ENCODE results near the gene CD82. TPM values are rescaled to one million over a fixed set of nuclear protein-coding genes. Genes with fewer than 3 reads are reported as not detected.

CD82 gene
- polyA plus RNA-seq, 1 donor from 2014 or later = 0.84 TPM

DNA sequence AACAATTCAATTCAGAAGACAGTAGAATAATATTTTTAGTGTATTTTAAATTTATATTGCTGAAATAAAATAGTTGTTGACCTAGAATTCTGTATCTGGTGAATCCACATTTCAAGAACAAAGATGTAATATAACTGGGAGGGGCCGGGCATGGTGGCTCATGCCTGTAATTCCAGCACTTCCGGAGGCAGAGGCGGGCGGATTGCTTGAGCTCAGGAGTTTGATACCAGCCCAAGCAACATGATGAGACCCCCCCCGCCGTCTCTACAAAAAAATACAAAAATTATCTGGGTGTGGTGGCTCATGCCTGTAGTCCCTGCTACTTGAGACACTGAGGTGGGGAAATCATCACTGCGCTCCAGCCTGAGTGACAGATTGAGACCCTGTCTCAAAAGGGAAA lies 72.6 kb downstream of the CD82 start:
- Histone ChIP-seq H3K36me3 (ENCODE audit: insufficient read depth, low read length) (no peaks in the 10 kb centered on the region), H3K4me2 (ENCODE audit: low read length) (no peak overlapping the region), H3K79me2 (replicated peaks; ENCODE audit: insufficient read depth, low read length) (no peaks in the 10 kb centered on the region), H3K9ac (ENCODE audit: low read length) (no peak overlapping the region), H3K27me3 (ENCODE audit: insufficient read depth, low read depth, low read length) (no peaks in the 10 kb centered on the region), H2AFZ (ENCODE audit: low read depth, low read length) (no peak overlapping the region), H3K4me3 (ENCODE audit: low read length) (no peak overlapping the region), H3F3A (ENCODE audit: insufficient read depth, low read length, poor library complexity, severe bottlenecking) (no peaks in the 10 kb centered on the region), H3K9me3 (ENCODE audit: low read length) (peaks cover 4% of the 10 kb centered on the region), H3K9me2 (ENCODE audit: insufficient read depth, low read length) (no peaks in the 10 kb centered on the region), H3K27ac (ENCODE audit: low read length) (no peak overlapping the region), H4K20me1 (ENCODE audit: insufficient read depth) (no peaks in the 10 kb centered on the region)
- TF ChIP-seq, protein P1, sequence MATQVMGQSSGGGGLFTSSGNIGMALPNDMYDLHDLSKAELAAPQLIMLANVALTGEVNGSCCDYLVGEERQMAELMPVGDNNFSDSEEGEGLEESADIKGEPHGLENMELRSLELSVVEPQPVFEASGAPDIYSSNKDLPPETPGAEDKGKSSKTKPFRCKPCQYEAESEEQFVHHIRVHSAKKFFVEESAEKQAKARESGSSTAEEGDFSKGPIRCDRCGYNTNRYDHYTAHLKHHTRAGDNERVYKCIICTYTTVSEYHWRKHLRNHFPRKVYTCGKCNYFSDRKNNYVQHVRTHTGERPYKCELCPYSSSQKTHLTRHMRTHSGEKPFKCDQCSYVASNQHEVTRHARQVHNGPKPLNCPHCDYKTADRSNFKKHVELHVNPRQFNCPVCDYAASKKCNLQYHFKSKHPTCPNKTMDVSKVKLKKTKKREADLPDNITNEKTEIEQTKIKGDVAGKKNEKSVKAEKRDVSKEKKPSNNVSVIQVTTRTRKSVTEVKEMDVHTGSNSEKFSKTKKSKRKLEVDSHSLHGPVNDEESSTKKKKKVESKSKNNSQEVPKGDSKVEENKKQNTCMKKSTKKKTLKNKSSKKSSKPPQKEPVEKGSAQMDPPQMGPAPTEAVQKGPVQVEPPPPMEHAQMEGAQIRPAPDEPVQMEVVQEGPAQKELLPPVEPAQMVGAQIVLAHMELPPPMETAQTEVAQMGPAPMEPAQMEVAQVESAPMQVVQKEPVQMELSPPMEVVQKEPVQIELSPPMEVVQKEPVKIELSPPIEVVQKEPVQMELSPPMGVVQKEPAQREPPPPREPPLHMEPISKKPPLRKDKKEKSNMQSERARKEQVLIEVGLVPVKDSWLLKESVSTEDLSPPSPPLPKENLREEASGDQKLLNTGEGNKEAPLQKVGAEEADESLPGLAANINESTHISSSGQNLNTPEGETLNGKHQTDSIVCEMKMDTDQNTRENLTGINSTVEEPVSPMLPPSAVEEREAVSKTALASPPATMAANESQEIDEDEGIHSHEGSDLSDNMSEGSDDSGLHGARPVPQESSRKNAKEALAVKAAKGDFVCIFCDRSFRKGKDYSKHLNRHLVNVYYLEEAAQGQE (IDR thresholded peaks at IDR 0.05; ENCODE audit: borderline replicate concordance) = no peak
- no peak for TF ChIP-seq MXI1 (conservative IDR thresholded peaks at IDR 0.05; ENCODE audit: poor library complexity, severe bottlenecking)
- TF ChIP-seq, protein P2, sequence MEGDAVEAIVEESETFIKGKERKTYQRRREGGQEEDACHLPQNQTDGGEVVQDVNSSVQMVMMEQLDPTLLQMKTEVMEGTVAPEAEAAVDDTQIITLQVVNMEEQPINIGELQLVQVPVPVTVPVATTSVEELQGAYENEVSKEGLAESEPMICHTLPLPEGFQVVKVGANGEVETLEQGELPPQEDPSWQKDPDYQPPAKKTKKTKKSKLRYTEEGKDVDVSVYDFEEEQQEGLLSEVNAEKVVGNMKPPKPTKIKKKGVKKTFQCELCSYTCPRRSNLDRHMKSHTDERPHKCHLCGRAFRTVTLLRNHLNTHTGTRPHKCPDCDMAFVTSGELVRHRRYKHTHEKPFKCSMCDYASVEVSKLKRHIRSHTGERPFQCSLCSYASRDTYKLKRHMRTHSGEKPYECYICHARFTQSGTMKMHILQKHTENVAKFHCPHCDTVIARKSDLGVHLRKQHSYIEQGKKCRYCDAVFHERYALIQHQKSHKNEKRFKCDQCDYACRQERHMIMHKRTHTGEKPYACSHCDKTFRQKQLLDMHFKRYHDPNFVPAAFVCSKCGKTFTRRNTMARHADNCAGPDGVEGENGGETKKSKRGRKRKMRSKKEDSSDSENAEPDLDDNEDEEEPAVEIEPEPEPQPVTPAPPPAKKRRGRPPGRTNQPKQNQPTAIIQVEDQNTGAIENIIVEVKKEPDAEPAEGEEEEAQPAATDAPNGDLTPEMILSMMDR (IDR thresholded peaks at IDR 0.05; ENCODE audit: poor library complexity, severe bottlenecking) = no peak
- no peak for TF ChIP-seq RAD21 (conservative IDR thresholded peaks at IDR 0.05)
- no peak for TF ChIP-seq TAF1 (IDR thresholded peaks at IDR 0.05; ENCODE audit: low read depth)
- no peak for TF ChIP-seq EZH2 (IDR thresholded peaks at IDR 0.05; ENCODE audit: borderline replicate concordance, insufficient read depth, low read length, poor library complexity, severe bottlenecking)
- TF ChIP-seq POLR2AphosphoS5 (IDR thresholded peaks at IDR 0.05) = no peak
- no peak for TF ChIP-seq EP300 (conservative IDR thresholded peaks at IDR 0.05; ENCODE audit: poor library complexity, severe bottlenecking)
- no peak for TF ChIP-seq SMC3 (conservative IDR thresholded peaks at IDR 0.05; ENCODE audit: poor library complexity)

DNA sequence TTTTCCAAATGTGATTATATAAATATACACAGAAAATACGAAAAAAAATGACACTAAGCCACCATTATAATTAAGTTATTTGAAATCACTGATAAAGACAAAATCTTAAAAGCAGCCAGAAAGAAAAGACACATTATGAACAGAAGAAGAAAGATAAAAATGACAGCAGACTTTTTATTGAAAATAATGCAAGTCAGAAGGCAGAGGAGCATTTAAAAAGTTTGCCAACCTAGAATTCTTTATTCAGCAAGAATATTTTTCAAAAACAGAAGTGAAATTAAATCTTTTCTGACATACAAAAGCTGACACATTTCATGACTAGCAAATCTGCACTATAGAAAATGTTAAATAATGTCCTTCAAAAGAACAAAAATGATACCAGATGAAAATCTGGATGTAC lies 77.8 kb downstream of the CD82 start:
- no peaks in the 10 kb centered on the region for H4K20me1 ChIP-seq (ENCODE audit: insufficient read depth)
- TF ChIP-seq EP300 (conservative IDR thresholded peaks at IDR 0.05; ENCODE audit: poor library complexity, severe bottlenecking) = no peak
- no peak for TF ChIP-seq TAF1 (IDR thresholded peaks at IDR 0.05; ENCODE audit: low read depth)
- no peak for TF ChIP-seq RAD21 (conservative IDR thresholded peaks at IDR 0.05)
- TF ChIP-seq, protein P2 (IDR thresholded peaks at IDR 0.05; ENCODE audit: poor library complexity, severe bottlenecking) = no peak
- no peak for TF ChIP-seq SMC3 (conservative IDR thresholded peaks at IDR 0.05; ENCODE audit: poor library complexity)
- TF ChIP-seq POLR2AphosphoS5 (IDR thresholded peaks at IDR 0.05) = no peak
- TF ChIP-seq MXI1 (conservative IDR thresholded peaks at IDR 0.05; ENCODE audit: poor library complexity, severe bottlenecking) = no peak
- TF ChIP-seq EZH2 (IDR thresholded peaks at IDR 0.05; ENCODE audit: borderline replicate concordance, insufficient read depth, low read length, poor library complexity, severe bottlenecking) = no peak
- TF ChIP-seq, protein P1 (IDR thresholded peaks at IDR 0.05; ENCODE audit: borderline replicate concordance) = no peak
- H3K9me2 ChIP-seq (ENCODE audit: insufficient read depth, low read length) = no peaks in the 10 kb centered on the region
- no peak overlapping the region for H3K9ac ChIP-seq (ENCODE audit: low read length)
- H3K36me3 ChIP-seq (ENCODE audit: insufficient read depth, low read length) = no peaks in the 10 kb centered on the region
- no peaks in the 10 kb centered on the region for H3K27me3 ChIP-seq (ENCODE audit: insufficient read depth, low read depth, low read length)
- no peaks in the 10 kb centered on the region for H3F3A ChIP-seq (ENCODE audit: insufficient read depth, low read length, poor library complexity, severe bottlenecking)
- no peak overlapping the region for H3K4me3 ChIP-seq (ENCODE audit: low read length)
- H3K4me2 ChIP-seq (ENCODE audit: low read length) = no peak overlapping the region
- no peaks in the 10 kb centered on the region for H3K79me2 ChIP-seq (replicated peaks; ENCODE audit: insufficient read depth, low read length)
- no peak overlapping the region for H2AFZ ChIP-seq (ENCODE audit: low read depth, low read length)
- H3K27ac ChIP-seq (ENCODE audit: low read length) = no peak overlapping the region
- peaks cover 4% of the 10 kb centered on the region for H3K9me3 ChIP-seq (ENCODE audit: low read length)

Data from neural cell (in vitro differentiated cells).